OCI-LY3 (cell line): Measurements from ENCODE around the gene RIN3.

ENCODE experiments used
- EZH2phosphoT487 ChIP-seq: fragments of 200-600 bp; shearing (Covaris generic); IDR thresholded peaks from 2 replicates; pipeline ENCODE4 v1.6.1; 2018; ENCODE audit warnings: antibody characterized with exemption, mixed run types, low read depth
- TF ChIP-seq, protein P1 (sequence below): fragments of 200-600, 300-600 bp; sonication (generic); IDR thresholded peaks from 2 replicates; pipeline ENCODE4 v1.5.1; 2014; ENCODE audit warnings: antibody characterized with exemption, low read length, low read depth

DNA sequence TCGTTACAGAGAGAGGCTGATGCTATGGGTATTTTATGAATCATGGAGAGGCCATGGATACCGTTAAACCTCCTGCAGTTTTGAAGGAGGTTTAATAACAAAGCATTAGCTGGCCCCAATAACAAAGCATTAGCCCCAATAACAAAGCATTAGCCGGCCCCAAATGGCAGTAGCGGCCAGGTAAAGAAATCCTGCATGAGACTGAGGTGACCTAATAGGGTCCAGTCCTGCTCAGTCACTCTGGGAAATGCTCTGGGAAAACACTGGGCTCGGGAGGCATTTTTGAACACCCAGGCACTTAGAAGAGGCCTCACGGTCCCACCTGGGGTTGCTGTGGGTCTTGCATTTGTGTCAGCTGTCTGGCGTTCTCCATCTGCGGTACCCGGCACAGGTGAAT lies 776 bp upstream of the RIN3 start:
- TF ChIP-seq, protein P1, sequence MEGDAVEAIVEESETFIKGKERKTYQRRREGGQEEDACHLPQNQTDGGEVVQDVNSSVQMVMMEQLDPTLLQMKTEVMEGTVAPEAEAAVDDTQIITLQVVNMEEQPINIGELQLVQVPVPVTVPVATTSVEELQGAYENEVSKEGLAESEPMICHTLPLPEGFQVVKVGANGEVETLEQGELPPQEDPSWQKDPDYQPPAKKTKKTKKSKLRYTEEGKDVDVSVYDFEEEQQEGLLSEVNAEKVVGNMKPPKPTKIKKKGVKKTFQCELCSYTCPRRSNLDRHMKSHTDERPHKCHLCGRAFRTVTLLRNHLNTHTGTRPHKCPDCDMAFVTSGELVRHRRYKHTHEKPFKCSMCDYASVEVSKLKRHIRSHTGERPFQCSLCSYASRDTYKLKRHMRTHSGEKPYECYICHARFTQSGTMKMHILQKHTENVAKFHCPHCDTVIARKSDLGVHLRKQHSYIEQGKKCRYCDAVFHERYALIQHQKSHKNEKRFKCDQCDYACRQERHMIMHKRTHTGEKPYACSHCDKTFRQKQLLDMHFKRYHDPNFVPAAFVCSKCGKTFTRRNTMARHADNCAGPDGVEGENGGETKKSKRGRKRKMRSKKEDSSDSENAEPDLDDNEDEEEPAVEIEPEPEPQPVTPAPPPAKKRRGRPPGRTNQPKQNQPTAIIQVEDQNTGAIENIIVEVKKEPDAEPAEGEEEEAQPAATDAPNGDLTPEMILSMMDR: no peak
- no peak for TF ChIP-seq EZH2phosphoT487
